ENCODE data around the gene TEPSIN.

DNA sequence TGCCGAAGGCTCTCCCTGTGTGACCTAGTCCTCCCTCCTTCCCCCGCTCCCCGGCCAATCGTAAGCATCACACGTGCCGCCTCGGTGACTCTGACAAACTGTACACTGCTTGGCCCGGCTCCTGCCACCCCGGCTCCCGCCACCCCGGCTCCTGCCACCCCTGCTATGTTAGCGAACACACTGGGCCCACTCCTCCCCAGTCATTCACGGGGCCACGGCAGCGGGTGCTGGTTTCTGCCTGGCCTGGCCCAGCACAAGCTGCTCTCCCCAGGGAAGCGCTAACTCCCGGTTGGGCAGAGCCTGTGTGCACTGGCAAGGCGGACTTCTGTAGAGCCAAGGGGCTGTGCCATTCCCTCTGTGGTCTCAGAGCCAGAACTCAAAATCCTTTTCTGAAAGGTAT, 22.2 kb upstream of the TEPSIN start:
- TF ChIP-seq, protein P1, sequence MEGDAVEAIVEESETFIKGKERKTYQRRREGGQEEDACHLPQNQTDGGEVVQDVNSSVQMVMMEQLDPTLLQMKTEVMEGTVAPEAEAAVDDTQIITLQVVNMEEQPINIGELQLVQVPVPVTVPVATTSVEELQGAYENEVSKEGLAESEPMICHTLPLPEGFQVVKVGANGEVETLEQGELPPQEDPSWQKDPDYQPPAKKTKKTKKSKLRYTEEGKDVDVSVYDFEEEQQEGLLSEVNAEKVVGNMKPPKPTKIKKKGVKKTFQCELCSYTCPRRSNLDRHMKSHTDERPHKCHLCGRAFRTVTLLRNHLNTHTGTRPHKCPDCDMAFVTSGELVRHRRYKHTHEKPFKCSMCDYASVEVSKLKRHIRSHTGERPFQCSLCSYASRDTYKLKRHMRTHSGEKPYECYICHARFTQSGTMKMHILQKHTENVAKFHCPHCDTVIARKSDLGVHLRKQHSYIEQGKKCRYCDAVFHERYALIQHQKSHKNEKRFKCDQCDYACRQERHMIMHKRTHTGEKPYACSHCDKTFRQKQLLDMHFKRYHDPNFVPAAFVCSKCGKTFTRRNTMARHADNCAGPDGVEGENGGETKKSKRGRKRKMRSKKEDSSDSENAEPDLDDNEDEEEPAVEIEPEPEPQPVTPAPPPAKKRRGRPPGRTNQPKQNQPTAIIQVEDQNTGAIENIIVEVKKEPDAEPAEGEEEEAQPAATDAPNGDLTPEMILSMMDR (IDR thresholded peaks at IDR 0.05) = no peak
- no peak for TF ChIP-seq EP300 (IDR thresholded peaks at IDR 0.05; ENCODE audit: low read depth)

Measured in transverse colon (tissue), 3 donors.